Fibroblast of lung (primary cell): ENCODE results near the gene C1orf226.

Source experiments
- CTCF ChIP-seq, 2 donors: IDR thresholded peaks in 1 of 2; conservative IDR thresholded peaks in 1 of 2; 1 replicate in 1 of 2; 2 replicates in 1 of 2; pipeline ENCODE4 v1.5.1; 2011 to 2012; ENCODE audit warnings: low read length in 2 of 2, control low read depth in 1 of 2, inconsistent platforms in 1 of 2, low read depth in 1 of 2, mild to moderate bottlenecking in 1 of 2
- EZH2 ChIP-seq: IDR thresholded peaks from 2 replicates; pipeline ENCODE4 v1.5.1; 2012; ENCODE audit warnings: low read length, control low read depth, mild to moderate bottlenecking; ENCODE audit errors: missing control alignments

GRCh38 chr1:162349635-162350330, 31.7 kb upstream of the C1orf226 start:
- no peak for TF ChIP-seq CTCF (conservative IDR thresholded peaks at IDR 0.05 in 1 of 2, IDR thresholded peaks at IDR 0.05 in 1 of 2; ENCODE audit: low read depth in 1 of 2, low read length in 2 of 2)
- no peak for TF ChIP-seq EZH2
